K562 (cell line): ENCODE data around the gene KCNK1. TPM values are rescaled to one million over a fixed set of nuclear protein-coding genes. Genes with fewer than 3 reads are reported as not detected.

ENCODE experiments used
- BHLHE40 ChIP-seq: IDR thresholded peaks from 2 replicates; pipeline ENCODE4 v1.6.1; 2011; ENCODE audit warnings: low read length, improper control_type of control experiment
- CREM ChIP-seq: IDR thresholded peaks from 2 replicates; pipeline ENCODE4 v1.6.1; 2014; ENCODE audit warnings: antibody characterized with exemption, low read depth
- EGR1 ChIP-seq: fragments of 450-650 bp; conservative IDR thresholded peaks from 2 replicates; pipeline ENCODE4 v1.6.1; 2017; ENCODE audit warnings: mild to moderate bottlenecking
- ERF ChIP-seq: fragments of 450-650 bp; formaldehyde crosslinking; IDR thresholded peaks from 2 replicates; pipeline ENCODE4 v1.4.0; 2020; ENCODE audit warnings: mild to moderate bottlenecking, mixed read lengths
- ETV6 ChIP-seq, 3 experiments: fragments of 150-350 bp in 1 of 3; sonication (generic) in 1 of 3; formaldehyde crosslinking in 1 of 3; IDR thresholded peaks; 2 replicates each; pipeline versions ENCODE4 v1.6.1 to v1.8.0; 2014 to 2022; ENCODE audit warnings: borderline replicate concordance in 2 of 3, low read depth in 2 of 3, antibody characterized with exemption in 1 of 3, low read length in 1 of 3, mild to moderate bottlenecking in 1 of 3, missing genetic modification reagents in 1 of 3
- GABPA ChIP-seq: fragments of 200-800 bp; sonication (Bioruptor generic); conservative IDR thresholded peaks from 2 replicates; pipeline ENCODE4 v1.6.1; 2016; ENCODE audit warnings: low read depth, missing genetic modification characterization, missing compliant biosample characterization
- MEIS2 ChIP-seq: fragments of 450-650 bp; IDR thresholded peaks from 2 replicates; pipeline ENCODE4 v1.6.1; 2014; ENCODE audit warnings: mild to moderate bottlenecking; ENCODE audit not compliant: partially characterized antibody
- MTF1 ChIP-seq: fragments of 250-450 bp; sonication (Bioruptor Pico); IDR thresholded peaks from 2 replicates; pipeline ENCODE4 v1.9.0; 2021; ENCODE audit warnings: moderate library complexity, mild to moderate bottlenecking, inconsistent platforms, borderline replicate concordance
- MYBL2 ChIP-seq, 2 experiments: fragments of 450-650 bp in 1 of 2; sonication (generic) in 1 of 2; formaldehyde crosslinking in 1 of 2; IDR thresholded peaks; 2 replicates each; pipeline versions ENCODE4 v1.6.1 to v1.8.1; 2017 to 2022; ENCODE audit warnings: borderline replicate concordance in 1 of 2, inconsistent platforms in 1 of 2, low read depth in 1 of 2, mild to moderate bottlenecking in 1 of 2, missing genetic modification reagents in 1 of 2, moderate library complexity in 1 of 2
- NFE2 ChIP-seq: IDR thresholded peaks from 2 replicates; pipeline ENCODE4 v1.6.1; 2014; ENCODE audit warnings: antibody characterized with exemption, low read depth
- NRF1 ChIP-seq, 2 experiments: fragments of 450-650 bp; IDR thresholded peaks in 1 of 2; conservative IDR thresholded peaks in 1 of 2; 2 replicates each; pipeline ENCODE4 v1.6.1; 2014; ENCODE audit warnings: mild to moderate bottlenecking in 2 of 2
- RFX5 ChIP-seq: IDR thresholded peaks from 2 replicates; pipeline ENCODE4 v1.6.1; 2011; ENCODE audit warnings: low read depth, mild to moderate bottlenecking, improper control_type of control experiment, low read length
- ZNF212 ChIP-seq: fragments of 450-650 bp; formaldehyde crosslinking; IDR thresholded peaks from 2 replicates; pipeline ENCODE4 v1.4.0; 2020; ENCODE audit warnings: mild to moderate bottlenecking
- ZNF253 ChIP-seq: fragments of 250-450 bp; sonication (Bioruptor Pico); conservative IDR thresholded peaks from 2 replicates; pipeline ENCODE4 v1.6.1; 2021; ENCODE audit warnings: mild to moderate bottlenecking
- ZNF561 ChIP-seq: fragments of 450-650 bp; formaldehyde crosslinking; conservative IDR thresholded peaks from 2 replicates; pipeline ENCODE4 v1.4.0; 2020; ENCODE audit warnings: mild to moderate bottlenecking, moderate library complexity
- polyA plus RNA-seq, 8 experiments: library from polyadenylated mRNA; depleted of rRNA in 4 of 8; stranded (reverse) in 5 of 8; unstranded in 3 of 8; fragments of >200 nt; fragmentation: Nextera tagmentation in 2 of 8; fragmentation: Illumina TruSeq in 1 of 8; extraction: Ambion mirVana in 2 of 8; extraction: Trizol in 1 of 8; gene quantifications; 2 replicates each; pipeline versions ENCODE4 v1.2.1 to v1.2.3, GENCODE V29; 2011 to 2014; ENCODE audit warnings: inconsistent platforms in 1 of 8, missing spikeins in 1 of 8
- total RNA-seq, 7 experiments: library from RNA; depleted of rRNA in 6 of 7; stranded (reverse); fragments of >200 nt in 6 of 7; fragmentation: Illumina TruSeq in 2 of 7; extraction: Trizol in 2 of 7; gene quantifications; 2 replicates each; pipeline versions ENCODE4 v1.2.1 to v1.2.3, GENCODE V29; 2011 to 2021; ENCODE audit warnings: low replicate concordance in 1 of 7
- TF ChIP-seq, protein P1 (sequence below): fragments of 450-650 bp; IDR thresholded peaks from 2 replicates; pipeline ENCODE4 v1.6.1; 2018; ENCODE audit not compliant: partially characterized antibody
- TF ChIP-seq, protein P2 (sequence below): fragments of 450-650 bp; formaldehyde crosslinking; IDR thresholded peaks from 2 replicates; pipeline ENCODE4 v1.4.0; 2020; ENCODE audit warnings: mild to moderate bottlenecking, mixed read lengths
- TF ChIP-seq, protein P3 (sequence below): sonication (generic); formaldehyde crosslinking; IDR thresholded peaks from 2 replicates; pipeline ENCODE4 v1.9.0; 2022; ENCODE audit warnings: mild to moderate bottlenecking, missing genetic modification reagents
- TF ChIP-seq, protein P4 (sequence below): fragments of 250-450 bp; sonication (Bioruptor Pico); IDR thresholded peaks from 2 replicates; pipeline ENCODE4 v1.4.0; 2020; ENCODE audit warnings: mild to moderate bottlenecking

KCNK1 gene
- total and polyA plus RNA-seq, 9 of the 15 experiments (the other 6 are each of a cell fraction or from before 2014, with no cell fraction given), result 3.1 to 22.7 (median 6.0) TPM

DNA sequence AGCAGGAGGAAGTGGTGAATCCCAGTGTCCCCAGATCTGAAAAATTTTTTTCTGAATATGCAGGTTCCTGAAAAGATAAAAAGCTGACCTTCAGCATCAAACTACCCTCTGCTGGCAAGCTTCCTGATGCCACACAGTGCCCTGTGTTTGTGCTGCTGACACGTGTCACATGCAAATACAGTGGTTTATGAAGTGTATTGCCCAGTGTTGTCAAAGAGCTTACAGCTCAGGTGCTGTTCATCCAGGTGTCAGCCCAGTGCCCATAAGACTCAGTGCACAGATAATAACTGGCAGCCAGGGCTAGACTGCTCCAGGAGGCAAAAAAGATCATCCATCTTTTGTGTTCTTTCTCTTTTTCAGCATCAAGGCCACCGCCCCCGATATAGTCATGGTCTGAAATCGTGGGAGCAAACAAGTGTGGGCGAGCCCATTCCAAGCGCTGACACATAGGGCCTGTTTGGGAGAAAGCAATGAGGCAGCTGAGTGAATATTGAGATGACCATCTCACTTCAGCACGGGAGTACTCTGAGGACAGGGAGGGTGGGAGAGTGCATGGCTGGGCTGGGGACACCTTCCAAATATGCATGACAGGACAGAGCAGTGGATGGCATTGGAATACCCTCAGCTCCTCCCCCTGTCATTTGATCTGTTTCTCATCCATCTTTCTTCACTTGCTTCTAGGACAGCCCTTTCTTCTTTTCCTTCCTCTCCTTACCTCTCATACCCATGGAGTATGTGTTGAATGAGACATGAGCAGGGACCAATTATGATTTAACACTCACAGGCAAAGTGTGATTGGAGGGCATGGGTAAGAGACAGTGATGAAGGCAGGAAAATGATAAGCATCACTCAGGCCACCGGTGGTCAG is 6.4 kb upstream of the KCNK1 start (continued):
- TF ChIP-seq, protein P1, sequence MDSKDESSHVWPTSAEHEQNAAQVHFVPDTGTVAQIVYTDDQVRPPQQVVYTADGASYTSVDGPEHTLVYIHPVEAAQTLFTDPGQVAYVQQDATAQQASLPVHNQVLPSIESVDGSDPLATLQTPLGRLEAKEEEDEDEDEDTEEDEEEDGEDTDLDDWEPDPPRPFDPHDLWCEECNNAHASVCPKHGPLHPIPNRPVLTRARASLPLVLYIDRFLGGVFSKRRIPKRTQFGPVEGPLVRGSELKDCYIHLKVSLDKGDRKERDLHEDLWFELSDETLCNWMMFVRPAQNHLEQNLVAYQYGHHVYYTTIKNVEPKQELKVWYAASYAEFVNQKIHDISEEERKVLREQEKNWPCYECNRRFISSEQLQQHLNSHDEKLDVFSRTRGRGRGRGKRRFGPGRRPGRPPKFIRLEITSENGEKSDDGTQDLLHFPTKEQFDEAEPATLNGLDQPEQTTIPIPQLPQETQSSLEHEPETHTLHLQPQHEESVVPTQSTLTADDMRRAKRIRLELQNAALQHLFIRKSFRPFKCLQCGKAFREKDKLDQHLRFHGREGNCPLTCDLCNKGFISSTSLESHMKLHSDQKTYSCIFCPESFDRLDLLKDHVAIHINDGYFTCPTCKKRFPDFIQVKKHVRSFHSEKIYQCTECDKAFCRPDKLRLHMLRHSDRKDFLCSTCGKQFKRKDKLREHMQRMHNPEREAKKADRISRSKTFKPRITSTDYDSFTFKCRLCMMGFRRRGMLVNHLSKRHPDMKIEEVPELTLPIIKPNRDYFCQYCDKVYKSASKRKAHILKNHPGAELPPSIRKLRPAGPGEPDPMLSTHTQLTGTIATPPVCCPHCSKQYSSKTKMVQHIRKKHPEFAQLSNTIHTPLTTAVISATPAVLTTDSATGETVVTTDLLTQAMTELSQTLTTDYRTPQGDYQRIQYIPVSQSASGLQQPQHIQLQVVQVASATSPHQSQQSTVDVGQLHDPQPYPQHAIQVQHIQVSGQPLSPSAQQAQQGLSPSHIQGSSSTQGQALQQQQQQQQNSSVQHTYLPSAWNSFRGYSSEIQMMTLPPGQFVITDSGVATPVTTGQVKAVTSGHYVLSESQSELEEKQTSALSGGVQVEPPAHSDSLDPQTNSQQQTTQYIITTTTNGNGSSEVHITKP, result peak; percentile 84
- TF ChIP-seq ERF (CRISPR knock-in tag), result no peak
- TF ChIP-seq ZNF561 (CRISPR knock-in tag), result no peak
- TF ChIP-seq GABPA (tag), result no peak
- TF ChIP-seq BHLHE40, result peak; percentile 49
- no peak for TF ChIP-seq NRF1 (conservative IDR thresholded peaks at IDR 0.05 in 1 of 2, IDR thresholded peaks at IDR 0.05 in 1 of 2)
- no peak for TF ChIP-seq NFE2
- peak; percentile 69 for TF ChIP-seq MEIS2
- TF ChIP-seq ZNF212, result no peak
- no peak for TF ChIP-seq ZNF253 (CRISPR knock-in tag)
- TF ChIP-seq MYBL2 (IDR thresholded peaks at IDR 0.05; ENCODE audit: low read depth), result no peak
- TF ChIP-seq MYBL2 (CRISPR knock-in tag; IDR thresholded peaks at IDR 0.05; ENCODE audit: borderline replicate concordance), result no peak
- TF ChIP-seq, protein P2, sequence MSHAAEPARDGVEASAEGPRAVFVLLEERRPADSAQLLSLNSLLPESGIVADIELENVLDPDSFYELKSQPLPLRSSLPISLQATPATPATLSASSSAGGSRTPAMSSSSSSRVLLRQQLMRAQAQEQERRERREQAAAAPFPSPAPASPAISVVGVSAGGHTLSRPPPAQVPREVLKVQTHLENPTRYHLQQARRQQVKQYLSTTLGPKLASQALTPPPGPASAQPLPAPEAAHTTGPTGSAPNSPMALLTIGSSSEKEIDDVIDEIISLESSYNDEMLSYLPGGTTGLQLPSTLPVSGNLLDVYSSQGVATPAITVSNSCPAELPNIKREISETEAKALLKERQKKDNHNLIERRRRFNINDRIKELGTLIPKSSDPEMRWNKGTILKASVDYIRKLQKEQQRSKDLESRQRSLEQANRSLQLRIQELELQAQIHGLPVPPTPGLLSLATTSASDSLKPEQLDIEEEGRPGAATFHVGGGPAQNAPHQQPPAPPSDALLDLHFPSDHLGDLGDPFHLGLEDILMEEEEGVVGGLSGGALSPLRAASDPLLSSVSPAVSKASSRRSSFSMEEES (CRISPR knock-in tag), result peak; percentile 52; the same call in 1 of the 2 replicates
- TF ChIP-seq EGR1, result peak; percentile 83
- TF ChIP-seq, protein P3, sequence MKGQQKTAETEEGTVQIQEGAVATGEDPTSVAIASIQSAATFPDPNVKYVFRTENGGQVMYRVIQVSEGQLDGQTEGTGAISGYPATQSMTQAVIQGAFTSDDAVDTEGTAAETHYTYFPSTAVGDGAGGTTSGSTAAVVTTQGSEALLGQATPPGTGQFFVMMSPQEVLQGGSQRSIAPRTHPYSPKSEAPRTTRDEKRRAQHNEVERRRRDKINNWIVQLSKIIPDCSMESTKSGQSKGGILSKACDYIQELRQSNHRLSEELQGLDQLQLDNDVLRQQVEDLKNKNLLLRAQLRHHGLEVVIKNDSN (CRISPR knock-in tag), result peak; percentile 35; the same call in 1 of the 2 replicates
- no peak for TF ChIP-seq MTF1 (CRISPR knock-in tag)
- no peak for TF ChIP-seq RFX5
- 0 out of 2 replicates have a peak, but pooled peaks have one; percentile 18 for TF ChIP-seq CREM
- TF ChIP-seq ETV6 (IDR thresholded peaks at IDR 0.05; ENCODE audit: borderline replicate concordance in 1 of 2, low read depth in 2 of 2, low read length in 1 of 2), result no peak
- no peak for TF ChIP-seq ETV6 (CRISPR knock-in tag; IDR thresholded peaks at IDR 0.05; ENCODE audit: borderline replicate concordance)
- TF ChIP-seq, protein P4, sequence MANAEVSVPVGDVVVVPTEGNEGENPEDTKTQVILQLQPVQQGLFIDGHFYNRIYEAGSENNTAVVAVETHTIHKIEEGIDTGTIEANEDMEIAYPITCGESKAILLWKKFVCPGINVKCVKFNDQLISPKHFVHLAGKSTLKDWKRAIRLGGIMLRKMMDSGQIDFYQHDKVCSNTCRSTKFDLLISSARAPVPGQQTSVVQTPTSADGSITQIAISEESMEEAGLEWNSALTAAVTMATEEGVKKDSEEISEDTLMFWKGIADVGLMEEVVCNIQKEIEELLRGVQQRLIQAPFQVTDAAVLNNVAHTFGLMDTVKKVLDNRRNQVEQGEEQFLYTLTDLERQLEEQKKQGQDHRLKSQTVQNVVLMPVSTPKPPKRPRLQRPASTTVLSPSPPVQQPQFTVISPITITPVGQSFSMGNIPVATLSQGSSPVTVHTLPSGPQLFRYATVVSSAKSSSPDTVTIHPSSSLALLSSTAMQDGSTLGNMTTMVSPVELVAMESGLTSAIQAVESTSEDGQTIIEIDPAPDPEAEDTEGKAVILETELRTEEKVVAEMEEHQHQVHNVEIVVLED, result no peak
- TF ChIP-seq, all 486 proteins: peak for 11
